ENCODE data around the gene ACOT7.

GRCh38 chr1:6416295-6416656 is 22.7 kb upstream of the ACOT7 start:
- no peak for TF ChIP-seq CTCF (IDR thresholded peaks at IDR 0.05)
- TF ChIP-seq POLR2AphosphoS5 (IDR thresholded peaks at IDR 0.05), result no peak

All from prostate gland (tissue), 2 donors.